H9 (cell line): ENCODE results near the gene TTK. TPM values are rescaled to one million over a fixed set of nuclear protein-coding genes. Genes with fewer than 3 reads are reported as not detected.

Experiments
- DNase-seq: peaks from one replicate; pipeline ENCODE4 v3.0.0-alpha.2; 2017
- H2AFZ ChIP-seq: one replicate; pipeline ENCODE4 v1.6.1; 2013; ENCODE audit warnings: mild to moderate bottlenecking, low read length, control low read depth, moderate library complexity
- H2AK5ac ChIP-seq: 2 replicates; pipeline ENCODE4 v1.6.1; 2013; ENCODE audit warnings: low read length, control low read depth, mixed read lengths; ENCODE audit not compliant: insufficient read length
- H2BK120ac ChIP-seq: one replicate; pipeline ENCODE4 v1.6.1; 2013; ENCODE audit warnings: low read depth, mild to moderate bottlenecking, low read length, control low read depth, inconsistent platforms; ENCODE audit not compliant: poor library complexity, severe bottlenecking
- H2BK12ac ChIP-seq: 2 replicates; pipeline ENCODE4 v1.6.1; 2013; ENCODE audit warnings: low read length, control low read depth, mixed read lengths, low read depth; ENCODE audit not compliant: insufficient read length
- H2BK15ac ChIP-seq: 2 replicates; pipeline ENCODE4 v1.6.1; 2013; ENCODE audit warnings: low read depth, low read length, control low read depth
- H2BK20ac ChIP-seq: one replicate; pipeline ENCODE4 v1.6.1; 2013; ENCODE audit warnings: low read depth, mild to moderate bottlenecking, low read length, control low read depth, inconsistent platforms; ENCODE audit not compliant: poor library complexity, severe bottlenecking
- H2BK5ac ChIP-seq: 2 replicates; pipeline ENCODE4 v1.6.1; 2013; ENCODE audit warnings: low read length, control low read depth, mixed read lengths; ENCODE audit not compliant: insufficient read length
- H3K14ac ChIP-seq: 2 replicates; pipeline ENCODE4 v1.6.1; 2013; ENCODE audit warnings: low read length, control low read depth; ENCODE audit not compliant: insufficient read depth
- H3K18ac ChIP-seq: 2 replicates; pipeline ENCODE4 v1.6.1; 2013; ENCODE audit warnings: low read depth, mild to moderate bottlenecking, mixed read lengths, low read length, control low read depth; ENCODE audit not compliant: insufficient read length
- H3K23ac ChIP-seq: 2 replicates; pipeline ENCODE4 v1.6.1; 2013; ENCODE audit warnings: low read length, control low read depth, mixed read lengths, low read depth; ENCODE audit not compliant: insufficient read length
- H3K23me2 ChIP-seq: 2 replicates; pipeline ENCODE4 v1.6.1; 2013; ENCODE audit warnings: low read depth, mild to moderate bottlenecking, mixed read lengths, low read length, control low read depth; ENCODE audit not compliant: insufficient read length, poor library complexity, severe bottlenecking
- H3K27ac ChIP-seq: 2 replicates; pipeline ENCODE4 v1.5.1; 2013; ENCODE audit warnings: low read length, control low read depth, mixed read lengths, low read depth; ENCODE audit not compliant: insufficient read length
- H3K27me3 ChIP-seq: 2 replicates; pipeline ENCODE4 v1.6.1; 2013; ENCODE audit warnings: low read length, control low read depth, inconsistent platforms; ENCODE audit not compliant: insufficient read depth
- H3K4ac ChIP-seq: 2 replicates; pipeline ENCODE4 v1.6.1; 2013; ENCODE audit warnings: low read depth, mild to moderate bottlenecking, control low read depth, inconsistent platforms, low read length, moderate library complexity
- H3K4me1 ChIP-seq: 2 replicates; pipeline ENCODE4 v1.6.1; 2013; ENCODE audit warnings: low read length, control low read depth, inconsistent platforms; ENCODE audit not compliant: insufficient read depth
- H3K4me2 ChIP-seq: 2 replicates; pipeline ENCODE4 v1.6.1; 2013; ENCODE audit warnings: low read length, control low read depth, mixed read lengths; ENCODE audit not compliant: insufficient read length, insufficient read depth
- H3K56ac ChIP-seq: 2 replicates; pipeline ENCODE4 v1.6.1; 2013; ENCODE audit warnings: low read depth, mild to moderate bottlenecking, mixed read lengths, low read length, control low read depth; ENCODE audit not compliant: insufficient read length
- H3K79me1 ChIP-seq: 2 replicates; pipeline ENCODE4 v1.6.1; 2013; ENCODE audit warnings: low read depth, mild to moderate bottlenecking, moderate library complexity, low read length, control low read depth, inconsistent platforms; ENCODE audit not compliant: insufficient read depth, poor library complexity, severe bottlenecking
- H3K79me2 ChIP-seq: 2 replicates; pipeline ENCODE4 v1.6.1; 2013; ENCODE audit warnings: low read length, control low read depth, inconsistent platforms; ENCODE audit not compliant: insufficient read depth
- H3K9ac ChIP-seq: 2 replicates; pipeline ENCODE4 v1.6.1; 2013; ENCODE audit warnings: low read length, control low read depth, mixed read lengths; ENCODE audit not compliant: insufficient read length; ENCODE audit errors: extremely low read depth
- H3K9me3 ChIP-seq: one replicate; pipeline ENCODE4 v1.6.1; 2013; ENCODE audit warnings: low read depth, low read length, inconsistent platforms; ENCODE audit not compliant: control insufficient read depth
- H3T11ph ChIP-seq: one replicate; pipeline ENCODE4 v1.6.1; 2013; ENCODE audit warnings: mild to moderate bottlenecking, low read length, control low read depth, inconsistent platforms
- H4K20me1 ChIP-seq: one replicate; pipeline ENCODE4 v1.6.1; 2013; ENCODE audit not compliant: control insufficient read depth, insufficient read length, insufficient read depth
- H4K5ac ChIP-seq: 2 replicates; pipeline ENCODE4 v1.6.1; 2013; ENCODE audit warnings: low read depth, mild to moderate bottlenecking, mixed read lengths, low read length, control low read depth; ENCODE audit not compliant: insufficient read length
- H4K8ac ChIP-seq: replicated peaks from 2 replicates; pipeline ENCODE4 v1.6.1; 2013; ENCODE audit warnings: low read length, control low read depth, mixed read lengths, low read depth; ENCODE audit not compliant: insufficient read length
- H4K91ac ChIP-seq: 2 replicates; pipeline ENCODE4 v1.6.1; 2013; ENCODE audit warnings: low read depth, mild to moderate bottlenecking, moderate library complexity, mixed read lengths, low read length, control low read depth; ENCODE audit not compliant: insufficient read length
- H3K27ac Mint-ChIP-seq, 3 experiments: 2 replicates in 2 of 3; 3 replicates in 1 of 3; pipeline ENCODE4 v1.8.0; 2020 to 2021; ENCODE audit warnings: mixed read lengths in 3 of 3, mild to moderate bottlenecking in 1 of 3, moderate library complexity in 1 of 3
- H3K27me3 Mint-ChIP-seq: 2 replicates; pipeline ENCODE4 v1.8.0; 2021; ENCODE audit warnings: low read depth, mild to moderate bottlenecking, moderate library complexity, mixed read lengths
- H3K36me3 Mint-ChIP-seq, 3 experiments: 2 replicates in 2 of 3; 3 replicates in 1 of 3; pipeline ENCODE4 v1.8.0; 2020 to 2021; ENCODE audit warnings: low read depth in 3 of 3, mixed read lengths in 3 of 3; ENCODE audit not compliant: insufficient read depth in 1 of 3
- H3K4me1 Mint-ChIP-seq, 2 experiments: 2 replicates each; pipeline ENCODE4 v1.8.0; 2020; ENCODE audit warnings: mixed read lengths in 2 of 2
- H3K4me3 Mint-ChIP-seq, 2 experiments: 2 replicates in 1 of 2; 3 replicates in 1 of 2; pipeline ENCODE4 v1.8.0; 2020 to 2021; ENCODE audit warnings: mild to moderate bottlenecking in 2 of 2, mixed read lengths in 2 of 2, moderate library complexity in 1 of 2
- H3K9me3 Mint-ChIP-seq, 2 experiments: 2 replicates in 1 of 2; 3 replicates in 1 of 2; pipeline ENCODE4 v1.8.0; 2020; ENCODE audit warnings: mild to moderate bottlenecking in 2 of 2, mixed read lengths in 2 of 2, moderate library complexity in 1 of 2
- CTCF ChIP-seq: fragments of 200-600 bp; sonication (generic); conservative IDR thresholded peaks from 3 replicates; pipeline ENCODE4 v1.8.0; 2021; ENCODE audit warnings: antibody characterized with exemption, mild to moderate bottlenecking
- total RNA-seq: library from RNA; stranded (reverse); gene quantifications from 2 replicates; pipeline ENCODE4 v1.2.1, GENCODE V29; 2021

The TTK gene
- total RNA-seq, 1 experiment from 2014 or later: 47.5 TPM

- Histone ChIP-seq H3K9me3 (no peaks in the 10 kb centered on the region), H3K9ac (no peak overlapping the region), H3T11ph (no peak overlapping the region), H4K91ac (peak overlapping the region; percentile 62), H2BK120ac (no peak overlapping the region), H3K4me2 (peak overlapping the region; percentile 36), H3K79me1 (no peaks in the 10 kb centered on the region), H2BK12ac (no peak overlapping the region), H3K23ac (no peak overlapping the region), H3K18ac (no peak overlapping the region), H3K27ac (no peak overlapping the region), H3K23me2 (no peaks in the 10 kb centered on the region), H2BK5ac (no peak overlapping the region), H2AK5ac (no peak overlapping the region), H2AFZ (peak overlapping the region; percentile 60), H2BK15ac (no peak overlapping the region), H2BK20ac (no peak overlapping the region), H3K14ac (peak overlapping the region; percentile 78; the same call in 1 of the 2 replicates), H3K56ac (no peak overlapping the region), H3K4me1 (peaks cover 7% of the 10 kb centered on the region), H3K4ac (no peak overlapping the region), H4K8ac (no peak overlapping the region), H4K20me1 (no peaks in the 10 kb centered on the region), H3K79me2 (no peaks in the 10 kb centered on the region), H4K5ac (no peak overlapping the region), H3K27me3 (no peaks in the 10 kb centered on the region)
- Mint-ChIP-seq H3K9me3 (peaks cover 6 to 9% of the 10 kb centered on the region in 2 experiments; a peak in 4 of 5 replicates), H3K27ac (peak overlapping the region in 1 of 3 experiments; percentile 77; a peak in 2 of 7 replicates), H3K27me3 (peaks cover 2% of the 10 kb centered on the region; the same call in 1 of the 2 replicates), H3K36me3 (peaks cover 0 to 10% (median 3%) of the 10 kb centered on the region in 3 experiments; a peak in 2 of 7 replicates), H3K4me1 (peaks cover 20 to 22% of the 10 kb centered on the region in 2 experiments), H3K4me3 (0 out of 5 replicates have a peak overlapping the region, but pooled peaks of 1 of the 2 experiments have one; percentile 22)
- TF ChIP-seq CTCF: no peak
- DNase-seq: no peak
Observed at GRCh38 chr6:79993911-79994309, 10.5 kb upstream of the TTK start.
